Endothelial cell (in vitro differentiated cells): ENCODE data around the gene TMEM151A. TPM values are rescaled to one million over a fixed set of nuclear protein-coding genes. Genes with fewer than 3 reads are reported as not detected.

ENCODE experiments used
- DNase-seq: peaks from one replicate; pipeline ENCODE4 v3.0.0; 2021; ENCODE audit warnings: low spot score
- H3K27ac Mint-ChIP-seq: one replicate; pipeline ENCODE4 v1.8.0; 2021; ENCODE audit warnings: mixed read lengths, inconsistent platforms; ENCODE audit not compliant: unreplicated experiment
- H3K27me3 Mint-ChIP-seq: one replicate; pipeline ENCODE4 v1.8.0; 2021; ENCODE audit warnings: mild to moderate bottlenecking, moderate library complexity, mixed read lengths, inconsistent platforms; ENCODE audit not compliant: unreplicated experiment
- H3K36me3 Mint-ChIP-seq: one replicate; pipeline ENCODE4 v1.8.0; 2021; ENCODE audit warnings: mild to moderate bottlenecking, low read depth, mixed read lengths, inconsistent platforms; ENCODE audit not compliant: unreplicated experiment
- H3K4me1 Mint-ChIP-seq: one replicate; pipeline ENCODE4 v1.8.0; 2021; ENCODE audit warnings: mild to moderate bottlenecking, mixed read lengths, inconsistent platforms; ENCODE audit not compliant: unreplicated experiment
- H3K4me3 Mint-ChIP-seq: one replicate; pipeline ENCODE4 v1.8.0; 2021; ENCODE audit warnings: mild to moderate bottlenecking, mixed read lengths, inconsistent platforms; ENCODE audit not compliant: unreplicated experiment
- H3K9me3 Mint-ChIP-seq: one replicate; pipeline ENCODE4 v1.8.0; 2021; ENCODE audit warnings: mixed read lengths, inconsistent platforms; ENCODE audit not compliant: unreplicated experiment
- CTCF ChIP-seq: fragments of 200-600 bp; sonication (generic); IDR thresholded peaks from one replicate; pipeline ENCODE4 v1.5.0; 2021; ENCODE audit warnings: antibody characterized with exemption; ENCODE audit not compliant: unreplicated experiment
- total RNA-seq: library from RNA; stranded (reverse); fragmentation: NEBNext Ultra II Directional; extraction: Animal tissue kit (Norgen Biotek cat#: 25700); gene quantifications from one replicate; pipeline ENCODE4 v1.2.1, GENCODE V29; 2021; ENCODE audit not compliant: unreplicated experiment

TMEM151A gene
- total RNA-seq, 1 donor from 2014 or later = not detected

GRCh38 chr11:66259225-66259624 is 32.5 kb upstream of the TMEM151A start:
- TF ChIP-seq CTCF = no peak
- Mint-ChIP-seq H3K9me3 (no peaks in the 10 kb centered on the region), H3K27ac (no peak overlapping the region), H3K4me3 (peak overlapping the region; percentile 75), H3K4me1 (peaks cover 14% of the 10 kb centered on the region), H3K27me3 (peaks cover 9% of the 10 kb centered on the region), H3K36me3 (peaks cover 18% of the 10 kb centered on the region)
- no peak for DNase-seq

GRCh38 chr11:66259956-66260355 is 31.7 kb upstream of the TMEM151A start:
- peaks cover 20% of the 10 kb centered on the region for H3K36me3 Mint-ChIP-seq
- peak overlapping the region; percentile 75 for H3K4me3 Mint-ChIP-seq

GRCh38 chr11:66261578-66261977 is 30.1 kb upstream of the TMEM151A start:
- Mint-ChIP-seq H3K9me3 (no peaks in the 10 kb centered on the region), H3K4me3 (no peak overlapping the region), H3K27ac (no peak overlapping the region), H3K36me3 (peaks cover 20% of the 10 kb centered on the region), H3K27me3 (peaks cover 7% of the 10 kb centered on the region), H3K4me1 (peaks cover 14% of the 10 kb centered on the region)
- TF ChIP-seq CTCF = no peak
- DNase-seq = no peak

More at GRCh38 chr11:66259956-66260355, 31.7 kb upstream of the TMEM151A start:
- Mint-ChIP-seq H3K27ac (no peak overlapping the region), H3K9me3 (no peaks in the 10 kb centered on the region), H3K27me3 (peaks cover 9% of the 10 kb centered on the region), H3K4me1 (peaks cover 14% of the 10 kb centered on the region)
- DNase-seq = no peak
- TF ChIP-seq CTCF = no peak

- H3K9me3 Mint-ChIP-seq = no peaks in the 10 kb centered on the region
- DNase-seq = no peak
- H3K27ac Mint-ChIP-seq = peak overlapping the region; percentile 36
- H3K4me1 Mint-ChIP-seq = peaks cover 9% of the 10 kb centered on the region
- peaks cover 11% of the 10 kb centered on the region for H3K27me3 Mint-ChIP-seq
- no peak overlapping the region for H3K4me3 Mint-ChIP-seq
- H3K36me3 Mint-ChIP-seq = peaks cover 20% of the 10 kb centered on the region
- TF ChIP-seq CTCF = no peak
These were observed 29.5 kb upstream of the TMEM151A start for GRCh38 chr11:66262191-66262590.

- DNase-seq = no peak
- peaks cover 11% of the 10 kb centered on the region for H3K27me3 Mint-ChIP-seq
- peaks cover 9% of the 10 kb centered on the region for H3K4me1 Mint-ChIP-seq
- H3K36me3 Mint-ChIP-seq = peaks cover 20% of the 10 kb centered on the region
- no peak overlapping the region for H3K27ac Mint-ChIP-seq
- TF ChIP-seq CTCF = no peak
- H3K4me3 Mint-ChIP-seq = no peak overlapping the region
- no peaks in the 10 kb centered on the region for H3K9me3 Mint-ChIP-seq
These were observed 29.0 kb upstream of the TMEM151A start for GRCh38 chr11:66262696-66263095.
